ENCODE measurements around the gene EXOSC10.

EXOSC10 gene

GRCh38 chr1:11046270-11046566 lies 53.5 kb downstream of the EXOSC10 start:
- DNase-seq (ENCODE audit: low spot score): peak; percentile 15
- in situ Hi-C loops (cut with MboI; ENCODE audit: low sequenced_read_pairs, unreplicated experiment): no loop called here
- no peak for TF ChIP-seq CTCF (IDR thresholded peaks at IDR 0.05; ENCODE audit: borderline replicate concordance, control extremely low read depth, extremely low read depth, insufficient read depth, missing control alignments)

- peak; percentile 25 for DNase-seq (ENCODE audit: low spot score)
- in situ Hi-C loops (cut with MboI; ENCODE audit: low sequenced_read_pairs, unreplicated experiment): no loop called here
- no peak for TF ChIP-seq CTCF (IDR thresholded peaks at IDR 0.05; ENCODE audit: borderline replicate concordance, control extremely low read depth, extremely low read depth, insufficient read depth, missing control alignments)
Measured at GRCh38 chr1:11045428-11046269, 54.0 kb downstream of the EXOSC10 start.

- DNase-seq (ENCODE audit: low spot score): peak; percentile 23
- in situ Hi-C loops (cut with MboI; ENCODE audit: low sequenced_read_pairs, unreplicated experiment): no loop called here
- no peak for TF ChIP-seq CTCF (IDR thresholded peaks at IDR 0.05; ENCODE audit: borderline replicate concordance, control extremely low read depth, extremely low read depth, insufficient read depth, missing control alignments)
Measured at GRCh38 chr1:11044849-11045427, 54.7 kb downstream of the EXOSC10 start.

GRCh38 chr1:11044086-11044848 lies 55.4 kb downstream of the EXOSC10 start:
- no peak for TF ChIP-seq CTCF (IDR thresholded peaks at IDR 0.05; ENCODE audit: borderline replicate concordance, control extremely low read depth, extremely low read depth, insufficient read depth, missing control alignments)
- peak; percentile 22 for DNase-seq (ENCODE audit: low spot score)
- in situ Hi-C loops (cut with MboI; ENCODE audit: low sequenced_read_pairs, unreplicated experiment): no loop called here

- TF ChIP-seq CTCF (IDR thresholded peaks at IDR 0.05; ENCODE audit: borderline replicate concordance, control extremely low read depth, extremely low read depth, insufficient read depth, missing control alignments): no peak
- in situ Hi-C loops (cut with MboI; ENCODE audit: low sequenced_read_pairs, unreplicated experiment): no loop called here
- peak; percentile 21 for DNase-seq (ENCODE audit: low spot score)
Measured at GRCh38 chr1:11042995-11043874, 56.4 kb downstream of the EXOSC10 start.

- in situ Hi-C loops (cut with MboI; ENCODE audit: low sequenced_read_pairs, unreplicated experiment): no loop called here
- TF ChIP-seq CTCF (IDR thresholded peaks at IDR 0.05; ENCODE audit: borderline replicate concordance, control extremely low read depth, extremely low read depth, insufficient read depth, missing control alignments): no peak
- DNase-seq (ENCODE audit: low spot score): no peak
Measured at GRCh38 chr1:11042065-11042464, 57.6 kb downstream of the EXOSC10 start.

Measured in GM13976 (cell line).